Hepatic stellate cell (primary cell): Measurements from ENCODE around the gene TSHR.
"Not testable (repeated sequence)": the region's sequence is repeated elsewhere in the genome, so short reads cannot be mapped to it uniquely, and the experiment has no call there.

ENCODE experiments used
- DNase-seq: peaks from one replicate; pipeline ENCODE4 v3.0.0; 2011; ENCODE audit warnings: low spot score

TSHR gene

GRCh38 chr14:80951491-80951890 is 3.9 kb upstream of the TSHR start:
- no peak for DNase-seq

- DNase-seq = not testable (repeated sequence)
These were observed 2.2 kb upstream of the TSHR start for GRCh38 chr14:80953211-80953610.

- DNase-seq = peak; percentile 74
These were observed 628 bp upstream of the TSHR start for GRCh38 chr14:80954687-80955299.

GRCh38 chr14:80956102-80956501 is 681 bp downstream of the TSHR start:
- no peak for DNase-seq

GRCh38 chr14:80956922-80957321 is 1.5 kb downstream of the TSHR start:
- DNase-seq = no peak

GRCh38 chr14:80957613-80958012 is 2.2 kb downstream of the TSHR start:
- no peak for DNase-seq

GRCh38 chr14:80958226-80958625 is 2.8 kb downstream of the TSHR start:
- no peak for DNase-seq

- DNase-seq = no peak
These were observed 3.5 kb downstream of the TSHR start for GRCh38 chr14:80958939-80959338.

GRCh38 chr14:80959496-80959895 is 4.1 kb downstream of the TSHR start:
- peak; percentile 8 for DNase-seq

GRCh38 chr14:80965037-80965436 is 9.6 kb downstream of the TSHR start:
- DNase-seq = no peak

GRCh38 chr14:80973931-80974641 is 18.7 kb downstream of the TSHR start:
- no peak for DNase-seq

- DNase-seq = no peak
These were observed 19.3 kb downstream of the TSHR start for GRCh38 chr14:80974679-80975078.

- no peak for DNase-seq
These were observed 21.8 kb downstream of the TSHR start for GRCh38 chr14:80977221-80977620.

- DNase-seq = no peak
These were observed 23.0 kb downstream of the TSHR start for GRCh38 chr14:80978403-80978802.

GRCh38 chr14:80979951-80980350 is 24.5 kb downstream of the TSHR start:
- no peak for DNase-seq

GRCh38 chr14:80981156-80981555 is 25.7 kb downstream of the TSHR start:
- no peak for DNase-seq

GRCh38 chr14:80981673-80982072 is 26.3 kb downstream of the TSHR start:
- DNase-seq = no peak

- no peak for DNase-seq
These were observed 27.3 kb downstream of the TSHR start for GRCh38 chr14:80982711-80983110.

- peak; percentile 38 for DNase-seq
These were observed 32.0 kb downstream of the TSHR start for GRCh38 chr14:80987235-80988032.

GRCh38 chr14:80988192-80988591 is 32.8 kb downstream of the TSHR start:
- no peak for DNase-seq

- DNase-seq = no peak
These were observed 33.5 kb downstream of the TSHR start for GRCh38 chr14:80988735-80989429.

- no peak for DNase-seq
These were observed 37.2 kb downstream of the TSHR start for GRCh38 chr14:80992580-80992979.
